PFSK-1 (cell line): Measurements from ENCODE around the gene CCT3.

ENCODE experiments used
- POLR2AphosphoS5 ChIP-seq: IDR thresholded peaks from 2 replicates; pipeline ENCODE4 v1.6.1; 2012; ENCODE audit warnings: low read depth, mild to moderate bottlenecking, control low read depth, low read length, moderate library complexity
- REST ChIP-seq, 2 experiments: IDR thresholded peaks; 2 replicates each; pipeline versions ENCODE4 v1.6.1 to v1.8.0; 2011 to 2012; ENCODE audit warnings: low read depth in 2 of 2, low read length in 2 of 2, control low read depth in 1 of 2, inconsistent platforms in 1 of 2, mild to moderate bottlenecking in 1 of 2, moderate library complexity in 1 of 2; ENCODE audit not compliant: insufficient read depth in 1 of 2
- SIN3A ChIP-seq: IDR thresholded peaks from 2 replicates; pipeline ENCODE4 v1.6.1; 2012; ENCODE audit warnings: mild to moderate bottlenecking, low read length, moderate library complexity, borderline replicate concordance; ENCODE audit not compliant: insufficient read depth
- TAF1 ChIP-seq: IDR thresholded peaks from 2 replicates; pipeline ENCODE4 v1.6.1; 2012; ENCODE audit warnings: low read length, control low read depth, borderline replicate concordance; ENCODE audit not compliant: insufficient read depth

GRCh38 chr1:156358641-156359040, 20.5 kb upstream of the CCT3 start:
- TF ChIP-seq POLR2AphosphoS5, result no peak
- no peak for TF ChIP-seq REST (IDR thresholded peaks at IDR 0.05; ENCODE audit: insufficient read depth in 1 of 2, low read depth in 2 of 2, low read length in 2 of 2)
- TF ChIP-seq TAF1, result no peak
- TF ChIP-seq SIN3A, result no peak
